Chondrocyte (in vitro differentiated cells): ENCODE results near the gene VPS4B. TPM values are rescaled to one million over a fixed set of nuclear protein-coding genes. Genes with fewer than 3 reads are reported as not detected.
A peak's percentile ranks its signal among the peaks of the same experiment; 100 is the strongest.

Experiments
- DNase-seq: peaks from one replicate; pipeline ENCODE4 v3.0.0; 2021; ENCODE audit warnings: mixed read lengths, low spot score
- H3K27ac Mint-ChIP-seq: one replicate; pipeline ENCODE4 v1.8.0; 2021; ENCODE audit warnings: mild to moderate bottlenecking, moderate library complexity, mixed read lengths; ENCODE audit not compliant: unreplicated experiment
- H3K27me3 Mint-ChIP-seq: 2 replicates; pipeline ENCODE4 v1.8.0; 2021; ENCODE audit warnings: low read depth, mixed read lengths
- H3K36me3 Mint-ChIP-seq: 2 replicates; pipeline ENCODE4 v1.8.0; 2021; ENCODE audit warnings: low read depth, mixed read lengths
- H3K4me1 Mint-ChIP-seq: 2 replicates; pipeline ENCODE4 v1.8.0; 2021; ENCODE audit warnings: low read depth, mild to moderate bottlenecking, mixed read lengths
- H3K4me3 Mint-ChIP-seq: one replicate; pipeline ENCODE4 v1.8.0; 2021; ENCODE audit warnings: mild to moderate bottlenecking, moderate library complexity, mixed read lengths; ENCODE audit not compliant: unreplicated experiment
- H3K9me3 Mint-ChIP-seq: 2 replicates; pipeline ENCODE4 v1.8.0; 2021; ENCODE audit warnings: low read depth, mixed read lengths
- total RNA-seq: library from RNA; stranded (reverse); gene quantifications from 3 replicates; pipeline ENCODE4 v1.2.1, GENCODE V29; 2021
- TF ChIP-seq, protein P1 (sequence below): fragments of 200-600 bp; sonication (generic); IDR thresholded peaks from 2 replicates; pipeline ENCODE4 v1.5.0; 2021; ENCODE audit warnings: antibody characterized with exemption, mild to moderate bottlenecking, moderate library complexity

Gene VPS4B
- total RNA-seq, 1 donor from 2014 or later, result 54.9 TPM

DNA sequence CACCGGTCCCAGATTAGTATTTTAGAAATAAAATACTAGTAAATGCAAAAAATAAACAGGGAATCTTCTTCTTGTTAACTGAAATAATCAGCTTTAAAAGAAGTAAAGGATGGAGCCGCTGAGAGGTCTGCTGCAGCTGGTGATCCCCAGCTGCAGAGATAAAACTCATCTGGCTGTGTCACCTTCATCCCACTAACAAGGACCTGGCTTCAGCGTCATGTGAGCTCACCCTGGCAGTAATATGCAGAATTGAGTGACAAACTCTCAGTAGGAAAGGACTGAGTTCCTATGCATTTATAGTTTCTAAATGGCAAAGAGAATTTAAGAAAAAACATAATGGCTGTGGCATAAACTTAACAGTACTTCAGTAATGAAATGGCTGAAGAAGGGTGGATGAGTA is 27.3 kb downstream of the VPS4B start:
- no peaks in the 10 kb centered on the region for H3K4me1 Mint-ChIP-seq
- DNase-seq, result no peak
- TF ChIP-seq, protein P1, sequence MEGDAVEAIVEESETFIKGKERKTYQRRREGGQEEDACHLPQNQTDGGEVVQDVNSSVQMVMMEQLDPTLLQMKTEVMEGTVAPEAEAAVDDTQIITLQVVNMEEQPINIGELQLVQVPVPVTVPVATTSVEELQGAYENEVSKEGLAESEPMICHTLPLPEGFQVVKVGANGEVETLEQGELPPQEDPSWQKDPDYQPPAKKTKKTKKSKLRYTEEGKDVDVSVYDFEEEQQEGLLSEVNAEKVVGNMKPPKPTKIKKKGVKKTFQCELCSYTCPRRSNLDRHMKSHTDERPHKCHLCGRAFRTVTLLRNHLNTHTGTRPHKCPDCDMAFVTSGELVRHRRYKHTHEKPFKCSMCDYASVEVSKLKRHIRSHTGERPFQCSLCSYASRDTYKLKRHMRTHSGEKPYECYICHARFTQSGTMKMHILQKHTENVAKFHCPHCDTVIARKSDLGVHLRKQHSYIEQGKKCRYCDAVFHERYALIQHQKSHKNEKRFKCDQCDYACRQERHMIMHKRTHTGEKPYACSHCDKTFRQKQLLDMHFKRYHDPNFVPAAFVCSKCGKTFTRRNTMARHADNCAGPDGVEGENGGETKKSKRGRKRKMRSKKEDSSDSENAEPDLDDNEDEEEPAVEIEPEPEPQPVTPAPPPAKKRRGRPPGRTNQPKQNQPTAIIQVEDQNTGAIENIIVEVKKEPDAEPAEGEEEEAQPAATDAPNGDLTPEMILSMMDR, result no peak
- no peak overlapping the region for H3K4me3 Mint-ChIP-seq
- H3K27me3 Mint-ChIP-seq, result no peaks in the 10 kb centered on the region
- H3K27ac Mint-ChIP-seq, result no peak overlapping the region
- no peaks in the 10 kb centered on the region for H3K9me3 Mint-ChIP-seq
- H3K36me3 Mint-ChIP-seq, result peaks cover 21% of the 10 kb centered on the region

DNA sequence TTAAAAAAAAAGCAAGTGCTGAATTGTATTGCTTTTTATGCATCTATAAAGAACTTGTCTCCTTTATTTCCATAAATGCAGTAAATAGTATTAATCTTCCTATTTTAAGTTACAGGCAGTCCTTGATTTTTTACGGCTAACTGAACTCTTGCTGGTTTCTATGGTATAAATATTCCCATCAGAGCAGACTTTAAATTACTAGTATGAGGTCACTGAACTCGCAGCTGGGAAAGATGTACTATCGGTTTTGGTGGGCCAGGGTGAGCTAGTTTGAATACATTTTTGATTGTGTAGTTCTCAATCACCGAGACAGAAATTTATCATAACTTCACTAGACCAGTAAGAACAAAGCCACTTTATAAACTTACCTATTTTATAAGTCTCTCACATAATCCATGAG is 34.4 kb downstream of the VPS4B start:
- Mint-ChIP-seq H3K4me1 (no peaks in the 10 kb centered on the region), H3K36me3 (peaks cover 17% of the 10 kb centered on the region), H3K4me3 (no peak overlapping the region), H3K27me3 (no peaks in the 10 kb centered on the region), H3K9me3 (peaks cover 10% of the 10 kb centered on the region), H3K27ac (no peak overlapping the region)
- DNase-seq, result no peak
- TF ChIP-seq, protein P1, result no peak

DNA sequence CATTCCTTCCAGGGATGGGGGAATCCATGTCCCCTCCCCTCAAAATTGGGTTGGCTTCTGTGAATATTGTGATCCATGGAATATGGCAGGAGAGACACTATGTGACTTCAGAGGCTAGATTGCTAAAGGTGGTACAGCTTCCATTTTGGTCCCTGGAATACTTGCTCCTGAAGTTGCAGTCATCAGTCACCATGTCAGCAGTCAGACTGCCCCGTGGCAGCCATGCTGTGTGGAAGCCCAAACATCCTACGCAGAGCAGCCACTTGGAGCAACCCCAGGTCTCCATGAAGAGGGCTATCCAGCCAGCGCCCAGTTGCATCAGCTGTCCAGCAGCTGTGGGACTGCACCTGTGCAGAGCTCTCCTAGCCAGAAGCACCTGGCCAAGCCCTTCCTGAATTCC is 39.4 kb downstream of the VPS4B start:
- TF ChIP-seq, protein P1, result no peak
- DNase-seq, result no peak
- Mint-ChIP-seq H3K4me1 (peaks cover 13% of the 10 kb centered on the region), H3K27me3 (no peaks in the 10 kb centered on the region), H3K27ac (no peak overlapping the region), H3K9me3 (peaks cover 10% of the 10 kb centered on the region), H3K36me3 (peaks cover 11% of the 10 kb centered on the region), H3K4me3 (no peak overlapping the region)

DNA sequence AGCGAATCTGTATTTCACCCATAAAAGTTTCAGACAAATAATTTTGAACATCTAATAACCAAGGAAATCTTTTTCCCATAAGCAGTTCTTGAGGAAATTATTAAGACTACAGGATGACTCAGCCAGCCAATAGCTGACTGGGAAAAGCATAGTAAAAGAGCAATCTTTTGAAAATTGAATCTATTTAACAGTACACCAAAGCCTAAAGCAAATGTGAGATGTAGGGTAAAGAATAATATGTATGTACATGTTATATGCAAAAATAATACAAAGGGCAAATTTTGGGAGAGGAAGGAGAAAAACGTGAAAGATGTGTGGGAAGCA is 42.7 kb downstream of the VPS4B start:
- Mint-ChIP-seq H3K4me1 (peaks cover 13% of the 10 kb centered on the region), H3K27ac (peak overlapping the region; percentile 23), H3K36me3 (peaks cover 7% of the 10 kb centered on the region), H3K9me3 (peaks cover 18% of the 10 kb centered on the region), H3K4me3 (no peak overlapping the region), H3K27me3 (no peaks in the 10 kb centered on the region)
- DNase-seq, result no peak
- TF ChIP-seq, protein P1, result no peak

DNA sequence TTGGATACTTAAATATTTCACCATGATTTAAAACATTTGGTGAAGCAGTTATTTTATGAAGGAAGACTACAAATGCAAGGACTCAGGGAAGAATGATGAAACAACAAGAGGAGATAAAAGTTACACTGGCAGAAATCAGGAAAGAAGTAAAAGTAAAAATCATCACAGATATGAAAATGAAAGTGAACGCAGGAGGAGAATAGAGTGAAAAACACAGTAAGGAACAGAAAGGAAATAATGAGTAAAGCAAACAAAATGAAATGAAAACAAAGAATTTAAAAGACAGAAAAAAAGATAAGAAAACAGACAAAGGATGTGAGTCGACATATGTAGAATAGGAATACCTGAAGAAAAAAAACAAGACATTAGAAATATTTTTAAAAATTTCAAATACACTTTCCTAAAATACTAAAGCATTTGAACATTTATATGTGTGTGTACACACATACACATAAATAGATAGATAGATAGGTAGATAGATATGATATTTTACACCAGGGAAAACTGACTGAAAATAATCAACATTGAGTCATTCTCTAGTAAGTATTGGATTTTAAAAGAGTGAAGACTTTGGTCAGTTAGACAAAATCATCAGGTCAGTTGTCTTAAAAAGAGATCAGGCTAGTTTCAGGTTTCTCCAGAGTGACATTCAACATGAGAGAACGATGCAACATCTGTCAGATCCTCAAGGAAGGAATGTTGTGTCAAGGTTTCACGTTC is 43.2 kb downstream of the VPS4B start:
- H3K4me1 Mint-ChIP-seq, result peaks cover 13% of the 10 kb centered on the region
- peaks cover 7% of the 10 kb centered on the region for H3K36me3 Mint-ChIP-seq
- peak overlapping the region; percentile 67 for H3K27ac Mint-ChIP-seq
- TF ChIP-seq, protein P1, result no peak
- DNase-seq, result no peak
- H3K27me3 Mint-ChIP-seq, result no peaks in the 10 kb centered on the region
- peak overlapping the region; percentile 33 for H3K4me3 Mint-ChIP-seq
- H3K9me3 Mint-ChIP-seq, result peaks cover 18% of the 10 kb centered on the region
